DOHH2 (cell line): ENCODE results near the gene TMEM52.

Experiments used
- H3F3A ChIP-seq: fragments of 200-600 bp; sonication (generic), shearing (Covaris generic); 2 replicates; pipeline ENCODE4 v1.6.0; 2016; ENCODE audit warnings: antibody characterized with exemption, mild to moderate bottlenecking; ENCODE audit not compliant: control insufficient read depth, insufficient read depth
- H3K27ac ChIP-seq: fragments of 200-600 bp; sonication (generic); 2 replicates; pipeline ENCODE4 v1.5.1; 2014; ENCODE audit warnings: low read depth, mild to moderate bottlenecking, low read length, moderate library complexity
- H3K27me3 ChIP-seq: fragments of 200-600 bp; sonication (generic); 2 replicates; pipeline ENCODE4 v1.6.1; 2014; ENCODE audit warnings: mild to moderate bottlenecking, low read length, mixed read lengths; ENCODE audit not compliant: control insufficient read depth
- H3K36me3 ChIP-seq: fragments of 200-600 bp; sonication (generic); 2 replicates; pipeline ENCODE4 v1.6.1; 2014; ENCODE audit warnings: mild to moderate bottlenecking, low read length, moderate library complexity, mixed read lengths; ENCODE audit not compliant: control insufficient read depth
- H3K4me1 ChIP-seq: fragments of 200-600 bp; sonication (generic); 2 replicates; pipeline ENCODE4 v1.6.1; 2014; ENCODE audit warnings: mild to moderate bottlenecking, low read length, mixed read lengths; ENCODE audit not compliant: control insufficient read depth
- H3K4me2 ChIP-seq: fragments of 200-600 bp; sonication (generic); 2 replicates; pipeline ENCODE4 v1.6.0; 2014; ENCODE audit warnings: mild to moderate bottlenecking, low read length, moderate library complexity
- H3K4me3 ChIP-seq: fragments of 200-600 bp; sonication (generic); 2 replicates; pipeline ENCODE4 v1.5.1; 2014; ENCODE audit warnings: mild to moderate bottlenecking, low read length, mixed read lengths
- H3K79me2 ChIP-seq: fragments of 200-600 bp; sonication (generic); 2 replicates; pipeline ENCODE4 v1.6.1; 2014; ENCODE audit warnings: mild to moderate bottlenecking, low read length, mixed read lengths; ENCODE audit not compliant: control insufficient read depth
- H3K9me2 ChIP-seq: fragments of 200-600 bp; sonication (generic); replicated peaks from 2 replicates; pipeline ENCODE4 v1.6.1; 2014; ENCODE audit warnings: mild to moderate bottlenecking, low read length, mixed read lengths; ENCODE audit not compliant: control insufficient read depth
- H3K9me3 ChIP-seq: fragments of 200-600 bp; sonication (generic); 2 replicates; pipeline ENCODE4 v1.6.1; 2014; ENCODE audit warnings: antibody characterized with exemption, low read length, mixed read lengths; ENCODE audit not compliant: control insufficient read depth, insufficient read depth
- H4K20me1 ChIP-seq: fragments of 200-600 bp; sonication (generic); 2 replicates; pipeline ENCODE4 v1.6.0; 2014; ENCODE audit warnings: low read depth, mild to moderate bottlenecking, antibody characterized with exemption, low read length, moderate library complexity; ENCODE audit not compliant: control insufficient read depth, insufficient read depth
- EZH2phosphoT487 ChIP-seq: fragments of 200-600 bp; sonication (generic); IDR thresholded peaks from 2 replicates; pipeline ENCODE4 v1.6.1; 2017; ENCODE audit warnings: borderline replicate concordance, mild to moderate bottlenecking, antibody characterized with exemption, low read length, moderate library complexity, mixed read lengths
- TF ChIP-seq, protein P1 (sequence below): fragments of 200-600 bp; sonication (generic); IDR thresholded peaks from one replicate; pipeline ENCODE4 v1.5.1; 2014; ENCODE audit warnings: antibody characterized with exemption, mild to moderate bottlenecking, low read depth, low read length; ENCODE audit not compliant: poor library complexity, severe bottlenecking

Gene TMEM52

GRCh38 chr1:1957533-1957961, 38.5 kb upstream of the TMEM52 start:
- no peaks in the 10 kb centered on the region for H3F3A ChIP-seq
- TF ChIP-seq, protein P1, sequence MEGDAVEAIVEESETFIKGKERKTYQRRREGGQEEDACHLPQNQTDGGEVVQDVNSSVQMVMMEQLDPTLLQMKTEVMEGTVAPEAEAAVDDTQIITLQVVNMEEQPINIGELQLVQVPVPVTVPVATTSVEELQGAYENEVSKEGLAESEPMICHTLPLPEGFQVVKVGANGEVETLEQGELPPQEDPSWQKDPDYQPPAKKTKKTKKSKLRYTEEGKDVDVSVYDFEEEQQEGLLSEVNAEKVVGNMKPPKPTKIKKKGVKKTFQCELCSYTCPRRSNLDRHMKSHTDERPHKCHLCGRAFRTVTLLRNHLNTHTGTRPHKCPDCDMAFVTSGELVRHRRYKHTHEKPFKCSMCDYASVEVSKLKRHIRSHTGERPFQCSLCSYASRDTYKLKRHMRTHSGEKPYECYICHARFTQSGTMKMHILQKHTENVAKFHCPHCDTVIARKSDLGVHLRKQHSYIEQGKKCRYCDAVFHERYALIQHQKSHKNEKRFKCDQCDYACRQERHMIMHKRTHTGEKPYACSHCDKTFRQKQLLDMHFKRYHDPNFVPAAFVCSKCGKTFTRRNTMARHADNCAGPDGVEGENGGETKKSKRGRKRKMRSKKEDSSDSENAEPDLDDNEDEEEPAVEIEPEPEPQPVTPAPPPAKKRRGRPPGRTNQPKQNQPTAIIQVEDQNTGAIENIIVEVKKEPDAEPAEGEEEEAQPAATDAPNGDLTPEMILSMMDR, result no peak
- TF ChIP-seq EZH2phosphoT487, result no peak
- no peaks in the 10 kb centered on the region for H3K79me2 ChIP-seq
- H3K36me3 ChIP-seq, result no peaks in the 10 kb centered on the region
- peaks cover 10% of the 10 kb centered on the region for H3K9me3 ChIP-seq
- no peak overlapping the region for H3K27ac ChIP-seq
- H3K27me3 ChIP-seq, result no peaks in the 10 kb centered on the region
- no peak overlapping the region for H3K4me2 ChIP-seq
- no peaks in the 10 kb centered on the region for H4K20me1 ChIP-seq
- H3K9me2 ChIP-seq, result no peaks in the 10 kb centered on the region
- no peaks in the 10 kb centered on the region for H3K4me1 ChIP-seq
- no peak overlapping the region for H3K4me3 ChIP-seq

DNA sequence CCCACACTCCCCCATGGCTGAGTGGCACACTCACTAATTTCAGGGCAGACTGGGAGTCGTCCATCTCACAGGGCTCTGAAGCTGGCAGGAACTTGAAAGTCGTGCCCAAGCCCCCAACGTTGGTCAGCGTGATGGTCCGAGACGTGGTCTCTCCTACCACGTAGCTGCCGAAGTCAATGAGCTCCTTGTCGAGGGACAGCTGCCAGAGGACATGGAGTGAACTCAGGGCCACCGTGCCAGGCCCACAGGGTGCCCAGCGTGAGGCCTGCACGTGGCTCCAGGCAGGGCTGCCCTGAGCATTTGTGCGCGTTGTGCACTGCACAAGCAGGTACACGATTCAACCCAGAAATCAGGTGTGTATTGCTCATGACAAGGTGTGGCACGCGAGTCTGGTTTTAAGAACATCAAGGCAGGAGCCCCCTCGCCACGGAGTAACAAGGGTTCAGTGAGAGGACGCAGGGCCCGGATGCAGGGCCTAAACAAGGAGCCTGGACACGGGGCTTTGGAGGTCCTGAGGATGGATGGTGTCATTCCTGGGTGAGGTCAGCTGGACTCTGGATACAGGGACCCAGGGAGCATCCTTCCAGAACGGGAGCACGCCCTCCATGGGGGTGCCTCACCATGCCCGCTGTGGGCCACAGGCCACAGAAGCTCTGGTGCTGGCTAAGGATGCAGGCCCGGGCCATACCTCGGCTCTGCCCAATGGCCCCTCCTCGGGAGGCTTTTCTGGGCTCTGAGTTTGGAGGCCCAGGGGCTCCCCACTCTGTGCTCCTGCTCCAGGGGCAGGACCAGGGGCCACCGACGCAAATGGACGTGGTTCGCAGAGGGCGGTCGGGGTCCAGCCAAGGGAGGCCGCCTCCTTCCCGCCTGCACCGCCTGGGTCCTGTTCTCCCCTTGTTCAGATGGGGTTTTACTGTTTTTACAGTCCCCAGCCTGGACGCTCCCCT, 37.8 kb upstream of the TMEM52 start:
- Histone ChIP-seq H3K27me3 (no peaks in the 10 kb centered on the region), H3F3A (no peaks in the 10 kb centered on the region), H3K4me1 (no peaks in the 10 kb centered on the region), H4K20me1 (no peaks in the 10 kb centered on the region), H3K36me3 (no peaks in the 10 kb centered on the region), H3K9me3 (peaks cover 10% of the 10 kb centered on the region), H3K4me2 (no peak overlapping the region), H3K9me2 (no peaks in the 10 kb centered on the region), H3K79me2 (no peaks in the 10 kb centered on the region), H3K4me3 (no peak overlapping the region), H3K27ac (no peak overlapping the region)
- TF ChIP-seq EZH2phosphoT487, result no peak
- TF ChIP-seq, protein P1, result no peak

DNA sequence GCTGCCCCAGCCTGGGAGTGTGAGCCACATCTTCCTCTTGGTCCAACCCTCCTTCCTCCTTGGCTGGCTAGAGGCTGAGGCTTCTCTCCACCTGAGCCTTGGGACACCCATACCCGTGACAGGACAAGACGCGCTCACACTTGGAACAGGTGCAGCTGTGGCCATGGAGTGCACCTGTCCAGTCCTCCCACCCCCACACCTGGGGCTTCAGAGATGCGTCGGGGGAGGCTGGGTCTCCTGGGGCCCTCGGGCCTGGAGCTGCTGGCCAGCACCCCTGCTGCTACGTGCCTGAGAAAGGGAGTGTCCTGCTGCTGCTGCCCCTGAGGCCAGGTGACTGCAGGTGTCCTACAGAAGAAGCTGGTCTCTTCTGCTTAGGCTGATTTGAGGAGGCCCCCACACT, 37.0 kb upstream of the TMEM52 start:
- Histone ChIP-seq H3K4me3 (no peak overlapping the region), H3K4me2 (no peak overlapping the region), H3K36me3 (no peaks in the 10 kb centered on the region), H3K9me2 (no peaks in the 10 kb centered on the region), H3F3A (no peaks in the 10 kb centered on the region), H3K27me3 (no peaks in the 10 kb centered on the region), H3K79me2 (no peaks in the 10 kb centered on the region), H4K20me1 (no peaks in the 10 kb centered on the region), H3K27ac (no peak overlapping the region), H3K4me1 (no peaks in the 10 kb centered on the region), H3K9me3 (peaks cover 10% of the 10 kb centered on the region)
- no peak for TF ChIP-seq EZH2phosphoT487
- TF ChIP-seq, protein P1, result no peak
